ENCODE measurements around the gene BLMH. TPM values are rescaled to one million over a fixed set of nuclear protein-coding genes. Genes with fewer than 3 reads are reported as not detected.

The BLMH gene
- total and polyA plus RNA-seq, 4 donors: 10.5 to 50.9 (median 21.6) TPM

DNA sequence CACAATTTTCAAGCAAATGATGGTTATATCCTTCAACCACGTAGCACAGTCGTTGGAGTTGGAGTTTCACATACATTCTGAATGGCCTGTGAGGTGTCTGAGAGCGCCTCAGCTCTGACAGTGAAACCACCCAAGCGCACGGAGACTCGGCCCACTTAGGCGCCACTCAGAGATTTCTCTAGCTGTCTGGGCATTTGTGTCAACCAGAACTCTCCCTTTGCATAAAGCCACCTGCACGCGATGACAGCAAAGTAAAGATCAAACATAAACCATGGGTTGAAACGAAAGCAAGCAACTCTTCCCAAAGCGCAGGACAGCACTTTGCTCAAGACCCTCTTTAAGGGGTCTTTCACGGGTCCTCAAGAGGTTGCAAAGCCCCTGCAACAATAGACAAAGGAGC is 56.8 kb downstream of the BLMH start:
- H3K4me1 ChIP-seq (ENCODE audit: control insufficient read depth in 5 of 5, insufficient read depth in 5 of 5, low read length in 5 of 5): peaks cover 0 to 31% (median 8%) of the 10 kb centered on the region in 5 donors
- WGBS, 2 donors: 25 to 31% methylated on average over 12 of the region's 12 CpGs

GRCh38 chr17:30234296-30234695 is 57.4 kb downstream of the BLMH start:
- Histone ChIP-seq H3K27me3 (ENCODE audit: control insufficient read depth in 3 of 3, insufficient read depth in 3 of 3, low read length in 2 of 3) (peaks cover 0 to 63% (median 34%) of the 10 kb centered on the region in 3 donors), H3K27ac (ENCODE audit: low read depth in 1 of 2, low read length in 1 of 2) (peak overlapping the region in 1 of 2 donors; percentile 76)

More for the DNA sequence above, 56.8 kb downstream of the BLMH start:
- Histone ChIP-seq H3K27ac (ENCODE audit: low read depth in 1 of 2, low read length in 1 of 2) (peak overlapping the region in 1 of 2 donors; percentile 86), H3K27me3 (ENCODE audit: control insufficient read depth in 3 of 3, insufficient read depth in 3 of 3, low read length in 2 of 3) (peaks cover 0 to 63% (median 34%) of the 10 kb centered on the region in 3 donors), H3K9ac (ENCODE audit: insufficient read depth in 1 of 2, low read length in 2 of 2) (no peak overlapping the region), H3K36me3 (ENCODE audit: control insufficient read depth in 4 of 4, insufficient read depth in 4 of 4, low read length in 4 of 4) (no peaks in the 10 kb centered on the region), H3K4me3 (peak overlapping the region; percentile 30), H3K9me3 (ENCODE audit: control insufficient read depth in 4 of 4, insufficient read depth in 3 of 4, low read length in 3 of 4) (peaks cover 0 to 5% (median 0%) of the 10 kb centered on the region in 4 donors)
- TF ChIP-seq, protein P1, sequence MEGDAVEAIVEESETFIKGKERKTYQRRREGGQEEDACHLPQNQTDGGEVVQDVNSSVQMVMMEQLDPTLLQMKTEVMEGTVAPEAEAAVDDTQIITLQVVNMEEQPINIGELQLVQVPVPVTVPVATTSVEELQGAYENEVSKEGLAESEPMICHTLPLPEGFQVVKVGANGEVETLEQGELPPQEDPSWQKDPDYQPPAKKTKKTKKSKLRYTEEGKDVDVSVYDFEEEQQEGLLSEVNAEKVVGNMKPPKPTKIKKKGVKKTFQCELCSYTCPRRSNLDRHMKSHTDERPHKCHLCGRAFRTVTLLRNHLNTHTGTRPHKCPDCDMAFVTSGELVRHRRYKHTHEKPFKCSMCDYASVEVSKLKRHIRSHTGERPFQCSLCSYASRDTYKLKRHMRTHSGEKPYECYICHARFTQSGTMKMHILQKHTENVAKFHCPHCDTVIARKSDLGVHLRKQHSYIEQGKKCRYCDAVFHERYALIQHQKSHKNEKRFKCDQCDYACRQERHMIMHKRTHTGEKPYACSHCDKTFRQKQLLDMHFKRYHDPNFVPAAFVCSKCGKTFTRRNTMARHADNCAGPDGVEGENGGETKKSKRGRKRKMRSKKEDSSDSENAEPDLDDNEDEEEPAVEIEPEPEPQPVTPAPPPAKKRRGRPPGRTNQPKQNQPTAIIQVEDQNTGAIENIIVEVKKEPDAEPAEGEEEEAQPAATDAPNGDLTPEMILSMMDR (IDR thresholded peaks at IDR 0.05; ENCODE audit: control extremely low read depth, extremely low read depth): no peak
- DNase-seq: peak; percentile 19 to 44 (median 24)
- ATAC-seq (ENCODE audit: insufficient read depth, low FRiP score): no peak

DNA sequence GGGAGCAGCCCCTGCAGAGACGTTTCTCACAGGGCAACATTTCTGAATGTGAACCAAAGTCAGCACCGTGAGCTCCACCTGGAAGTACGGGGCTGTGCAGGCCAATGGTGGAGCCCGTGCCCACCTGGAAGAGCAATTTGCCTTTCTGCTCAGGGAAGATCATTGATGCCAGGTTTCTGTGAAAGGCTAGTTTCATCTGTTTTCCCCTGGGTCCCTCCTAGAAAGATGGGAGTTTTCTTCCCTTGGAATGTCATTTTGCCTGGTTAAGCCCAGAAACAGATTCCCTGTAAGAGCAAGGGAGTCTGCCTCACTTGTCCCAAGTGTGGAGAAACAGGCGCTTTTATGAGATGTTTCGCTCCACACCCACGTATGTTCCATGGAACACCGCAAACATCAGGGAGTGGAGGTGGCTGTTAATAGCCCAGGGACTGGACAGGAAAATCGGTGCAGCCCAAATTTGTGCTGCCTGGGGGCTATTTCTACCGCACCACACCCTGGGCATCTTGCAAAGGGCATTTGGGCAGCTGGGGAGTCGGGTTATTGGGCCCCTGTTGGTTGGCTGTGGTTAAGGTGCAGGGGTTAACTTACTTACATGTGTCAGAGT is 58.8 kb downstream of the BLMH start:
- Histone ChIP-seq H3K9ac (ENCODE audit: insufficient read depth in 1 of 2, low read length in 2 of 2) (no peak overlapping the region), H3K27me3 (ENCODE audit: control insufficient read depth in 3 of 3, insufficient read depth in 3 of 3, low read length in 2 of 3) (peaks cover 0 to 49% (median 22%) of the 10 kb centered on the region in 3 donors), H3K4me1 (ENCODE audit: control insufficient read depth in 5 of 5, insufficient read depth in 5 of 5, low read length in 5 of 5) (peaks cover 0 to 30% (median 8%) of the 10 kb centered on the region in 5 donors), H3K36me3 (ENCODE audit: control insufficient read depth in 4 of 4, insufficient read depth in 4 of 4, low read length in 4 of 4) (no peaks in the 10 kb centered on the region), H3K4me3 (no peak overlapping the region), H3K27ac (ENCODE audit: low read depth in 1 of 2, low read length in 1 of 2) (peak overlapping the region in 1 of 2 donors; percentile 42), H3K9me3 (ENCODE audit: control insufficient read depth in 4 of 4, insufficient read depth in 3 of 4, low read length in 3 of 4) (peaks cover 0 to 5% (median 0%) of the 10 kb centered on the region in 4 donors)
- DNase-seq (no peak), ATAC-seq (ENCODE audit: insufficient read depth, low FRiP score) (no peak)
- 58 to 75% methylated on average over 11 of the region's 11 CpGs for WGBS, 2 donors
- TF ChIP-seq, protein P1 (IDR thresholded peaks at IDR 0.05; ENCODE audit: control extremely low read depth, extremely low read depth): no peak

More at GRCh38 chr17:30234296-30234695, 57.4 kb downstream of the BLMH start:
- no peaks in the 10 kb centered on the region for H3K36me3 ChIP-seq (ENCODE audit: control insufficient read depth in 4 of 4, insufficient read depth in 4 of 4, low read length in 4 of 4)
- TF ChIP-seq, protein P1 (IDR thresholded peaks at IDR 0.05; ENCODE audit: control extremely low read depth, extremely low read depth): no peak
- H3K4me1 ChIP-seq (ENCODE audit: control insufficient read depth in 5 of 5, insufficient read depth in 5 of 5, low read length in 5 of 5): peaks cover 0 to 31% (median 8%) of the 10 kb centered on the region in 5 donors
- ATAC-seq (ENCODE audit: insufficient read depth, low FRiP score): no peak
- WGBS, 2 donors: 67 to 68% methylated on average over 6 of the region's 6 CpGs
- H3K4me3 ChIP-seq: no peak overlapping the region
- no peak overlapping the region for H3K9ac ChIP-seq (ENCODE audit: insufficient read depth in 1 of 2, low read length in 2 of 2)
- no peak for DNase-seq
- peaks cover 0 to 5% (median 0%) of the 10 kb centered on the region in 4 donors for H3K9me3 ChIP-seq (ENCODE audit: control insufficient read depth in 4 of 4, insufficient read depth in 3 of 4, low read length in 3 of 4)
